Keratinocyte (primary cell): ENCODE measurements around the gene TOPAZ1. TPM values are rescaled to one million over a fixed set of nuclear protein-coding genes. Genes with fewer than 3 reads are reported as not detected.

ENCODE experiments used
- DNase-seq: peaks from one replicate; pipeline ENCODE4 v3.0.0-alpha.2; 2011; ENCODE audit warnings: low read depth, missing footprints, low spot score
- FAIRE-seq: peaks from 2 replicates; lab custom pipeline; 2011; peaks lifted over from hg19 to GRCh38; lab: Jason Lieb, UNC
- H2AFZ ChIP-seq: 2 replicates; pipeline ENCODE4 v1.6.0; 2012; ENCODE audit warnings: low read length, control low read depth, inconsistent platforms; ENCODE audit not compliant: control insufficient read depth
- H3K27ac ChIP-seq: 2 replicates; pipeline ENCODE4 v1.5.1; 2011; ENCODE audit warnings: low read length; ENCODE audit not compliant: control insufficient read depth, insufficient read depth
- H3K27me3 ChIP-seq: 3 replicates; pipeline ENCODE4 v1.6.0; 2011; ENCODE audit warnings: low read length; ENCODE audit not compliant: control insufficient read depth, insufficient read depth; ENCODE audit errors: extremely low read depth
- H3K36me3 ChIP-seq, 2 experiments: 2 replicates in 1 of 2; 3 replicates in 1 of 2; pipeline ENCODE4 v1.5.1; 2011; ENCODE audit warnings: low read length in 2 of 2, mild to moderate bottlenecking in 1 of 2; ENCODE audit not compliant: control insufficient read depth in 2 of 2, insufficient read depth in 2 of 2; ENCODE audit errors: extremely low read depth in 1 of 2
- H3K4me1 ChIP-seq: 3 replicates; pipeline ENCODE4 v1.5.1; 2011; ENCODE audit warnings: low read length; ENCODE audit not compliant: control insufficient read depth, insufficient read depth; ENCODE audit errors: extremely low read depth
- H3K4me2 ChIP-seq: 3 replicates; pipeline ENCODE4 v1.6.0; 2011; ENCODE audit warnings: low read depth, low read length; ENCODE audit not compliant: control insufficient read depth, insufficient read depth; ENCODE audit errors: extremely low read depth
- H3K4me3 ChIP-seq, 3 experiments: fragments of 200-600 bp in 1 of 3; sonication (generic) in 1 of 3; 2 replicates in 2 of 3; 3 replicates in 1 of 3; pipeline ENCODE4 v1.5.1; 2011 to 2016; ENCODE audit warnings: low read length in 3 of 3, mild to moderate bottlenecking in 3 of 3, control low read depth in 2 of 3, inconsistent platforms in 1 of 3, low read depth in 1 of 3, mixed read lengths in 1 of 3, mixed run types in 1 of 3, moderate library complexity in 1 of 3; ENCODE audit not compliant: control insufficient read depth in 2 of 3, insufficient read depth in 2 of 3; ENCODE audit errors: extremely low read depth in 1 of 3
- H3K79me2 ChIP-seq: 2 replicates; pipeline ENCODE4 v1.6.0; 2012; ENCODE audit warnings: low read length; ENCODE audit not compliant: control insufficient read depth, insufficient read depth
- H3K9ac ChIP-seq: 3 replicates; pipeline ENCODE4 v1.6.0; 2011; ENCODE audit warnings: low read length; ENCODE audit not compliant: control insufficient read depth, insufficient read depth; ENCODE audit errors: extremely low read depth
- H3K9me1 ChIP-seq: 3 replicates; pipeline ENCODE4 v1.6.0; 2011; ENCODE audit warnings: low read length; ENCODE audit not compliant: control insufficient read depth, insufficient read depth; ENCODE audit errors: extremely low read depth
- H3K9me3 ChIP-seq: 2 replicates; pipeline ENCODE4 v1.5.1; 2012; ENCODE audit warnings: low read depth, low read length; ENCODE audit not compliant: control insufficient read depth
- H4K20me1 ChIP-seq: 3 replicates; pipeline ENCODE4 v1.6.0; 2011; ENCODE audit warnings: low read length; ENCODE audit not compliant: control insufficient read depth, insufficient read depth; ENCODE audit errors: extremely low read depth
- CTCF ChIP-seq, 3 experiments: IDR thresholded peaks in 1 of 3; conservative IDR thresholded peaks in 1 of 3; optimal IDR thresholded peaks in 1 of 3; 2 replicates in 2 of 3; 3 replicates in 1 of 3; pipeline versions ENCODE3 to v1.5.1; 2011; ENCODE audit warnings: low read length in 3 of 3, mild to moderate bottlenecking in 3 of 3, moderate library complexity in 2 of 3, control low read depth in 1 of 3, inconsistent platforms in 1 of 3; ENCODE audit not compliant: insufficient read depth in 2 of 3; ENCODE audit errors: extremely low read depth in 1 of 3
- EZH2 ChIP-seq: IDR thresholded peaks from one replicate; pipeline ENCODE4 v1.6.1; 2012; ENCODE audit warnings: inconsistent platforms, mild to moderate bottlenecking, low read length, moderate library complexity
- dilution Hi-C: fragments of 300-500 bp; cut with MboI; formaldehyde crosslinking; loops from one replicate; pipeline ENCODE4 v1.7.0; 2020; ENCODE audit warnings: low sequenced_read_pairs; ENCODE audit not compliant: extremely low pct_ligation_motif_present
- polyA minus RNA-seq, 3 experiments: library from RNA; depleted of rRNA, polyadenylated mRNA; stranded (reverse); fragments of >200 nt; gene quantifications; 1 replicate in 1 of 3; 2 replicates in 1 of 3; 3 replicates in 1 of 3; pipeline ENCODE4 v1.2.3, GENCODE V29; 2011
- polyA plus RNA-seq, 5 experiments: library from polyadenylated mRNA; depleted of rRNA in 3 of 5; stranded (reverse) in 3 of 5; stranded (forward) in 1 of 5; unstranded in 1 of 5; fragments of >200 nt; gene quantifications; 1 replicate in 1 of 5; 2 replicates in 3 of 5; 3 replicates in 1 of 5; pipeline versions ENCODE4 v1.2.1 to v1.2.3, GENCODE V29; 2011 to 2012; ENCODE audit warnings: missing spikeins in 2 of 5, low read depth in 1 of 5, low replicate concordance in 1 of 5

Gene TOPAZ1
- polyA plus RNA-seq (not detected in 3 replicates), polyA minus RNA-seq (not detected in 3 replicates)
- not detected for polyA plus RNA-seq (2011; ENCODE audit: low read depth)
- polyA plus RNA-seq (2011; cell fraction: cytosol; rRNA removed) = not detected in 2 replicates
- polyA plus RNA-seq (2011; cell fraction: nucleus; rRNA removed) = not detected in 2 replicates
- polyA plus RNA-seq (2012; ENCODE audit: low replicate concordance) = not detected in 2 replicates
- not detected for polyA minus RNA-seq (2011; cell fraction: cytosol; rRNA and poly(A)+ RNA removed)
- polyA minus RNA-seq (2011; cell fraction: nucleus; rRNA and poly(A)+ RNA removed) = not detected in 2 replicates

- FAIRE-seq (no peak), DNase-seq (no peak)
- no peaks in the 10 kb centered on the region for H3K79me2 ChIP-seq
- H3K4me2 ChIP-seq = no peak within 1 kb of the TSS
- no peak within 1 kb of the TSS for H3K4me3 ChIP-seq
- H3K36me3 ChIP-seq = no peaks in the 10 kb centered on the region
- no peaks in the 10 kb centered on the region for H3K9me1 ChIP-seq
- H3K27me3 ChIP-seq = no peaks in the 10 kb centered on the region
- H4K20me1 ChIP-seq = no peaks in the 10 kb centered on the region
- dilution Hi-C loops = no loop called here
- H3K9me3 ChIP-seq = no peaks in the 10 kb centered on the region
- no peak within 1 kb of the TSS for H2AFZ ChIP-seq
- no peaks in the 10 kb centered on the region for H3K4me1 ChIP-seq
- H3K27ac ChIP-seq = no peak within 1 kb of the TSS
- TF ChIP-seq EZH2 (no peak), CTCF (optimal IDR thresholded peaks at IDR 0.05 in 1 of 3, IDR thresholded peaks at IDR 0.05 in 1 of 3, conservative IDR thresholded peaks at IDR 0.05 in 1 of 3; ENCODE audit: extremely low read depth in 1 of 3, insufficient read depth in 2 of 3, low read length in 3 of 3) (no peak)
- H3K9ac ChIP-seq = no peak within 1 kb of the TSS
Observed at GRCh38 chr3:44241706-44242105, at the start of gene TOPAZ1. Gene TOPAZ1, plus strand, starts transcription at chr3:44241886. Its CDS starts 168 bp downstream, at chr3:44242054.

GRCh38 chr3:44198284-44199269 lies 43.1 kb upstream of the TOPAZ1 start:
- no peak overlapping the region for H3K27ac ChIP-seq
- no peaks in the 10 kb centered on the region for H3K27me3 ChIP-seq
- dilution Hi-C loops = no loop called here
- no peak overlapping the region for H3K9ac ChIP-seq
- no peaks in the 10 kb centered on the region for H4K20me1 ChIP-seq
- no peaks in the 10 kb centered on the region for H3K9me1 ChIP-seq
- no peak overlapping the region for H3K4me3 ChIP-seq
- no peaks in the 10 kb centered on the region for H3K36me3 ChIP-seq
- H3K79me2 ChIP-seq = no peaks in the 10 kb centered on the region
- DNase-seq (no peak), FAIRE-seq (peak; percentile 83)
- H3K4me1 ChIP-seq = no peaks in the 10 kb centered on the region
- no peak for TF ChIP-seq EZH2
- peak; percentile 83 to 88 (median 83) for TF ChIP-seq CTCF (optimal IDR thresholded peaks at IDR 0.05 in 1 of 3, IDR thresholded peaks at IDR 0.05 in 1 of 3, conservative IDR thresholded peaks at IDR 0.05 in 1 of 3; ENCODE audit: extremely low read depth in 1 of 3, insufficient read depth in 2 of 3, low read length in 3 of 3)
- no peaks in the 10 kb centered on the region for H3K9me3 ChIP-seq
- no peak overlapping the region for H2AFZ ChIP-seq
- peak overlapping the region; percentile 40 for H3K4me2 ChIP-seq
